HepG2 (cell line): ENCODE results near the gene ELP4. TPM values are rescaled to one million over a fixed set of nuclear protein-coding genes. Genes with fewer than 3 reads are reported as not detected.
A peak's percentile ranks its signal among the peaks of the same experiment; 100 is the strongest.

Experiments used
- GMEB1 ChIP-seq: sonication (generic); formaldehyde crosslinking; IDR thresholded peaks from 2 replicates; pipeline ENCODE4 v1.5.1; 2020; ENCODE audit warnings: missing genetic modification reagents, mild to moderate bottlenecking, borderline replicate concordance
- HNRNPLL ChIP-seq: fragments of 200-400 bp; formaldehyde crosslinking; IDR thresholded peaks from 2 replicates; pipeline ENCODE4 v1.6.1; 2017; ENCODE audit warnings: mild to moderate bottlenecking, low read depth, low read length; ENCODE audit not compliant: poor library complexity, severe bottlenecking
- MAX ChIP-seq: IDR thresholded peaks from 2 replicates; pipeline ENCODE4 v1.6.1; 2012; ENCODE audit warnings: inconsistent platforms
- MBD4 ChIP-seq: IDR thresholded peaks from 2 replicates; pipeline ENCODE4 v1.6.1; 2012; ENCODE audit warnings: low read length, inconsistent platforms, borderline replicate concordance
- MYPOP ChIP-seq: sonication (generic); formaldehyde crosslinking; IDR thresholded peaks from 2 replicates; pipeline ENCODE4 v1.8.1; 2023; ENCODE audit warnings: mild to moderate bottlenecking, moderate library complexity, missing genetic modification reagents
- NR2F6 ChIP-seq, 2 experiments: IDR thresholded peaks; 2 replicates each; pipeline ENCODE4 v1.6.1; 2016; ENCODE audit warnings: antibody characterized with exemption in 1 of 2, mild to moderate bottlenecking in 1 of 2
- POLR2AphosphoS5 ChIP-seq: IDR thresholded peaks from 2 replicates; pipeline ENCODE4 v1.6.1; 2012; ENCODE audit warnings: low read depth, low read length
- TRIM22 ChIP-seq: fragments of 450-650 bp; IDR thresholded peaks from 2 replicates; pipeline ENCODE4 v1.6.1; 2017
- ZBTB33 ChIP-seq: sonication (generic); formaldehyde crosslinking; IDR thresholded peaks from 2 replicates; pipeline ENCODE4 v1.4.0; 2020; ENCODE audit warnings: missing genetic modification reagents
- ZNF350 ChIP-seq: sonication (generic); formaldehyde crosslinking; IDR thresholded peaks from 2 replicates; pipeline ENCODE4 v1.4.0; 2020; ENCODE audit warnings: mild to moderate bottlenecking, low read depth, missing genetic modification reagents, borderline replicate concordance
- ZNF574 ChIP-seq: sonication (generic); formaldehyde crosslinking; IDR thresholded peaks from 2 replicates; pipeline ENCODE4 v1.4.0; 2020; ENCODE audit warnings: missing genetic modification reagents
- ZNF800 ChIP-seq: sonication (generic); formaldehyde crosslinking; IDR thresholded peaks from 2 replicates; pipeline ENCODE4 v1.4.0; 2020; ENCODE audit warnings: missing genetic modification reagents
- polyA plus RNA-seq, 8 experiments: library from polyadenylated mRNA; depleted of rRNA in 3 of 8; stranded (reverse) in 7 of 8; unstranded in 1 of 8; fragments of >200 nt; fragmentation: Illumina TruSeq in 4 of 8; extraction: Trizol in 4 of 8; gene quantifications; 2 replicates each; pipeline versions ENCODE4 v1.2.1 to v1.2.3, GENCODE V29; 2011 to 2016; ENCODE audit warnings: low read depth in 4 of 8, missing spikeins in 1 of 8, mixed read lengths in 1 of 8; ENCODE audit not compliant: insufficient read depth in 1 of 8
- total RNA-seq, 5 experiments: library from RNA; depleted of rRNA; stranded (reverse); fragments of >200 nt; fragmentation: Illumina TruSeq; extraction: Trizol; gene quantifications; 2 replicates each; pipeline ENCODE4 v1.2.3, GENCODE V29; 2016; ENCODE audit warnings: low read depth in 1 of 5

Gene ELP4
- total and polyA plus RNA-seq, 2 of the 13 experiments (the other 11 are each of a cell fraction or from before 2014, with no cell fraction given): 12.8 to 19.1 TPM

GRCh38 chr11:31812383-31813381, 303.1 kb downstream of the ELP4 start (continued):
- TF ChIP-seq GMEB1 (no peak), NR2F6 (IDR thresholded peaks at IDR 0.05) (no peak), NR2F6 (CRISPR knock-in tag; IDR thresholded peaks at IDR 0.05) (no peak), ZNF800 (CRISPR knock-in tag) (peak; percentile 84; the same call in 1 of the 2 replicates), ZNF350 (CRISPR knock-in tag) (no peak), MBD4 (no peak), MAX (0 out of 2 replicates have a peak, but pooled peaks have one; percentile 30), ZNF574 (no peak), POLR2AphosphoS5 (no peak), HNRNPLL (peak; percentile 49), ZBTB33 (CRISPR knock-in tag) (no peak), MYPOP (CRISPR knock-in tag) (0 out of 2 replicates have a peak, but pooled peaks have one; percentile 42), TRIM22 (no peak)
